HuH-7.5 (cell line): ENCODE measurements around the gene MPPED1.

Experiments used
- DNase-seq: peaks from one replicate; pipeline ENCODE4 v3.0.0; 2011; ENCODE audit warnings: low spot score

MPPED1 gene

DNA sequence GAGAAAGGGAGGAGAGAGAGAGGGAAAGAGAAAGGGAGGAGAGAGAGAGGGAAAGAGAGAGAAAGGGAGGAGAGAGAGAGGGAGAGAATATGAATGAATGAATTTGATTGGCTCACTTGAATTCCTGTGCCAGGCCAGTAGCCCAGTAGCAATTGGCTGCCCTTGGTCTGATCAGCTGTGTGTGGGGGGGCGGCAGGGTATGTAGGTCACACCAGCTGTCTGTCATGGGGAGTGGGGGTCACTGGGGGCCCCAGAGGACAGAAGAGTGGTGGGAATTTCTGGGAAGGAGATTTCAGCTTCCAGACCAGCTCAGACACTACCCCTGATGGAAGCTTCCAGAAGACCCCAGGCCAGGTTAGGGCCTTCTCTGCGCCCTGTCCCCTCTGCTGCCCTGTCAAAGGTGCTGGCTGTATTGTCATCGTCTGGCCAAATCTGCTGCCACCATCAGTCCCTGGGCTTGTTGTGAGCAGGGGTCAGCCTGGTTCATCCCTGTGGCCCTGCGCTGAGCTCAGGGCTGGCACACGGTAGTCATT lies 21.1 kb downstream of the MPPED1 start:
- DNase-seq, result no peak

DNA sequence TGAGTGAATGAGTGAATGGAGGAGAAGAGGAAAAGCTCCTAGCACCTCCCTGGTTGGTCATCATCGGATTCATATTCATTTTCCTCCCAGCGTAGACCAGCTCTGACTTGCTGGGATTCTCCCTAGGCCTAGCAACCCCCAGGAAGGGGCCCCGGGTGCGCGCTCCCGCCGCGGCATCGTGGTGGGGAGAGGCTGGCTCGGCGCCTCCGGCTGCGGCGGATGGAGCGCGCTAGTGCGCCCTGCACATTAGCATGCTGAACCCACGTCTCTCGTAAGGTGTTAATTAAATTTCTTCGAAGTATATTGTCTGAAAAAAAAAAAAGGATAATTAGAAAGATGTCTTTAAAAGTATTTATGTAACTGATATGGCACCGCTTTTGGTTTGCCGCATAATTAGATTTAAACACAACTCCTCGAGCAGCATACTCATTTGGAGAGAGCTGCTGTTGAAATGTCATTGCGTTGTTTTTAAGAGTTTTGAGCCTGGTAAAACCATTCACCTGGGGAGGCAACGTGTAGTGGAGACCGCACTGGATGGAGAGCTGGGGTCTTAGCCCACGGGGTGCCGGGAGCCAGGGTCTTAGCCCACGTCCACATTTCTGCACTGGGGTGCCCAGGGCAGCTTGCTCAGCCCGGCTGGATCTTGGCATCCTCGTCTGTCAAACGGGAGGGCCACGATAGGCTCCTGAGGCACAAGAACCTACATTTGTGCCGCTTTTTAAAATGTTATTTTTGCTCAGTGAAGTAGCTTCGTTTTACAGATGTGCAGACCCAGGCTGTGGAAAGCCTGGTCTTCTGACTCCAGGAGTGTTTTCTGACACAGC lies 21.8 kb downstream of the MPPED1 start:
- no peak for DNase-seq

DNA sequence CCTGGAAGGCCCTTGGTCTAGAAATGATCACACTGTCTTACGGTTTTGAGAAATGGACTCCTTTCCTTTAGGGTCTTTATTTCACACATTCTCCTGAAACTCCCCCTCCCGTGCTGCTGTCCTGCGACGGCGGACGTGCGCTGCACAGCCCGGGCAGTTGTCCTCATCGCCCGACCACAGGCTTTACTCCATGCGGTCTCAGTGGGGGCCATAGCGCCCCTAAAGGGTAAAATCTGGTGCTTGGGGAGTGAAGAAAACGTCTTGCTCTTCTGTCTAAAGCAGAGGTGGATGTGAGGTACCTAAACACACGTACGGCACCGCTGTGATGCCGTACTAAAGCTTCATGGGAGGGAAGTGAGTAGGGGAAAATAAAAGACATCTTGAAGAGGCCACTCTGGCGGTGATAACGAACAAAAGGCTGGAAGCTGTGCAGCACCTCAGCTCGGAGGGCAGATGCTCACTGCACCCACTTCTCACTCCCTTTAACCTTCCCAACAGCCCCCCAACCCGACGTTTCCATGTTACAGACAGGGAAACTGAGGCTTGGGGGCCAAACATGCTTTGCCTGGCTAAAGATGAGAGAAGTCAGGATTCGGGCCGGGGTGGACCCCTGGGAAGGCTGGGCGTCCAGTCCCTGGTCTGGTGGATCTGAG lies 22.6 kb downstream of the MPPED1 start:
- no peak for DNase-seq

DNA sequence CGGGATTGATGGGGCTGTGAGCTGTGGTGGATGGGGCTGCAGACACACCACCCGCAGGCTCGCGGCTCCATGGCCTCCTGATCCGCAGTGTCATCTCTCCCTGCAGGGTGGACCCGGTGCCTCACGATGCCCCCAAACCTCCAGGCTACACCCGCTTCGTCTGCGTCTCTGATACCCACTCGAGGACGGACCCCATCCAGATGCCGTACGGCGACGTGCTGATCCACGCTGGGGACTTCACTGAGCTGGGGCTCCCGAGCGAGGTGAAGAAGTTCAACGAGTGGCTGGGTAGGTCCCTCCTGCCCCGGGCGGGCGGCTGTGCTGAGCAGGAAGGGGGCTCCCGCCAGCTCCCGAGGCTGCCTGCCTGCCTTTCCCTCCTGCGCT lies 23.1 kb downstream of the MPPED1 start:
- no peak for DNase-seq

DNA sequence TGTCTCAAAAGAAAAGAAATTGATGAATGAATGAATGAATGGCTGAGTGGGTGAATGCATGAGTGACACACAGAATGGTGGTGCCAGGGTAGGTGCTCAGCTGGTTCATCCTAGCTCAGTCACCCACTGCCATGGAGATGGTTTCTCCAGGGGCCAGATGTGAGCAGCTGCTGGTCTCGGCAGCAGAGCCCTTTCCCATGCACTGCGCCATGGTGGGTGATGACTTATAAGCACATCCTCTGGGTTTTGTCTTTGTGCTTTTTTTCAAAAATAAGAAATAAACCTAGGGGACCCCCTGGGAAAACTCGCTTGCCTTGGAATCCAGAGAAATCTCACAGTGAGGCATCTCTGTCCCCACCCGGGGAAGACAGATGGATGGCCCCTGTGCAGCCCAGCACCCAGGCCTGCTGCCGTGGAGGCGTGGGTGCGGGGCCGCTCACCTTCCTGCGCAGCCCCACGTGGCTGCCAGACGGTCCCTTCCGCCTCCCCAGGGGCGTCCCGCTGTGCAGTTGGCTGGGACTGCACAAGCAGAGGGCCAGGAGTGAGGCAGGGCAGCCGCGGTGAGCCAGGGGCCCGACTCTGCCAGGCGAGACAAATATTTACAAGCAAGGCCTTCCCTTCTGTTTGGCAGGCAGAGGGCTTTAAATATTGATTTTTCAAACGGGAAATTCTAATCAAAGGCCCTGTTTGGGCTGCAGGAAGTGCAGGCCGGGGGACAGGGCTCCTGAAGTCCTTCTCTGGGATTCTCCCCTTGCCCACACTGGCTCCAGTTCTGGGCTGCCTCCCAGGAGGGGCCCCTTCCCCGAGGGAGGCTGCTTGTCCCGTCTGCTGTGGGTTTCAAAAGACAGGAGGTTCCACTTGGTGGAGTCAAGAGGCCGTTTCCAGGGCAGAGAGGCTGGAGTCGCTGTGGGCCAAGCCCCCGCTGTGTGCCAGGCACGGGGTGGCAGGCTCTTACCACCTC lies 24.3 kb downstream of the MPPED1 start:
- no peak for DNase-seq

DNA sequence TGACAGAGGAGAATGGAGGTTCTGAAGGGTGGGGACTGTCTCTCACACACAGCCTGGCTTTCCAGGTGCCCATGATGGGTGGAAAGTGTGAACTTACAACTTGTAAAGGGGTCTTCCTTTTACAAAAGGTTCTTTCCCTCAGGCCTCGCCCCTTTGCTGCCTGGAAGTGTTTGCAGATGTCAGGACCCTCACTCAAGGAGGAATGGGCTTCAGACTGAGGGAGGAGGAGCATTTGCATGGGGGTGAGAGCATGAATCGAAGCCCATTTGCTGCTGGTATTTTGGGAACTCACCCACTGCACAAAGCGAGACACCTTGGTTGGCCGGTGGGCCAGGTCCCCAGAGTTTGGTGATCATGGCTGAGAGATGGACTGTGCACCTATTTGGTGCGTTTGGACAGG lies 25.1 kb downstream of the MPPED1 start:
- no peak for DNase-seq

DNA sequence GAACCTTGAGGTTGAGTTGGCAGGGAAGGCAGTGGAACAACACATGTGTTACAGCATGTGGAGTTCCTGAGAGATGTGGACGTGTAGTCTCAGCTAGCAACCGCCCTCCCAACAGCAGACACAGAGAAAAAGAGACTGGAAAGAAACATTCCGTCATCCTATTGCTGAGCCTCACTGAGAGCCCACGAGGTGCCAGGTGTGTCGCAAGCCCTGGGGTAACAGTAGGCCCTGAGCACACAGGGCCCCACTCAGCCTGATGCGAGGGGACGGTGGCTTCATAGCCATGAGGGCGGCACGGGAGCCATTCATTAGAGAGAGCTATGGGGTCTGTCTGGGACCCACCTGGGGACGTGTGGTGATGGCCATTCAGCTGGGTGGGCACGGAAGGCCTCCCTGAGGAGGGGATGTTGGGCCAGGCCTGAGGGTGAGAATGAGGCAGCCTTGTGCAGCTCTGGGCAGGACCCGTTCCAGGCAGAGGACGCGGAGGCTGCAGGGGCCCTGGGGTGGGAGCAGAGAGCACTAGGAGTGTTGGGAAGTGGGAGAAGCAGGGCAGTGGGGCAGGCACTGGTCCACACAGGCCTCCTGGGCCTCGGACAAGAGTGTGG lies 26.2 kb downstream of the MPPED1 start:
- DNase-seq, result no peak

DNA sequence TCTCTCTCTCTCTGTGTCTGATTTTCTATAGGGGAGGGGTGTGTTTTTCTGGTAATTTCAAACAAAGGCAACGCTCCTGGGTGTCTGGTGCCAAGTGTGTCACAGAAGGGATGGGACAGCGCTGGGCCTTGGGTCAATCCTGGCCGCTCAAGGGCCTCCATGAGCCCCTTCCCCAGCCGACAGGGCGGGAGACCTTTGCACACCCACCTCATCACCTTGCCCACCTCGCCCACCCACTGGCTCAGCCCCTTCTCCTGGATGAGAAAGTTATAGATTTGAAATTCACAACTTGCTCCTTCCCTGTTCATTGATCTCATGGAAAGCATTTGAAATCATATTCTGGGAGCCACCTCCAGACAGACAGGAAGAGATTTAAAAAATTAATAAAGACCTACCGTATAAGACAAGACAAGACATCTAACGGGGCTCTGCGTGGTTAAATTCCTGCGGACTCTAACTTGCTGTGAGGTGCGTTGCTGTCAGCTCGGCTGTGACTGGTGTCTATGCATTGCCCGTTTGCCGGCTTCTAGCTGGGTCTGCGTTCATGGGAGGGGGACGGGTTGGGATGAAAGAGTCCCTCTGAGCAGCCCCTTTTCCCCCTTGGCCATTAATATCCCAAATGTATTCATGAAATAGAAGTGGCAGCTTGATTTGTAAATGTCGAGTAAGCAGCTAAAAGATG lies 27.0 kb downstream of the MPPED1 start:
- DNase-seq, result no peak

DNA sequence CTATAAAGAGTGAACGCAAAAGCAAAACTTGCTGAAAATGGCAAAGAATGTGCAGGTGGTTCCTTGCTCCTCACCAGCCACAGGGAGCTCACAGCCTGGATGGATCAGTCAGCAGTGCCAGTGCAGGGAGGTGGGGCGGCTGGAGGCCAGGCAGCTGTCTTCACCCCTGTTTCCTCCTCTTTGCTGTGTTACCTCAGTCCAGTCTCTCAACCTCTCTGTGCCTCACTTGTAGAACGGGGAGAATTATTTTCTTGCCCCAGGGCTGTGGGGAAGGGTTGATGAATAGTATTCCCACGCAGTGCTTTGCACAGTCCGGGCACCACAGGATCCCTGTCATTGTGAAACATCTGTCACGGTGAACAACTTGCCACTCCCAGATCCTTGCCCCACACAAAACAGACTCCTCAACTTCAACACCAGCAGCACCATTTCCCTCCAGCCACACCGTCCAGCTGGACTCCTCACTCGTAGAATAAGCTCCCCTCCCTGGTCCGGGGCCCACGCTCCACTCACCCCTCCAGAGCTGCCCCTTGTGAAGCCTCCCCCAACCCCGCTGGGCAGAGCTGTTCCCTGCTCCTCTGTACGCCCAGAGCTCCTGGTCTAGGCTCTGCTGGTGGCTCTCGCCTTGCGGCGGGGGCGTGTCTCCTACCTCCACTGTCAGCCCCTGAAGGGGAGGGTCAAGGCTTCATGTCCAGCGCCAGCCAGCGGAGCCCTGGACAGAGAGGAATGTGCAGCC lies 27.7 kb downstream of the MPPED1 start:
- no peak for DNase-seq

DNA sequence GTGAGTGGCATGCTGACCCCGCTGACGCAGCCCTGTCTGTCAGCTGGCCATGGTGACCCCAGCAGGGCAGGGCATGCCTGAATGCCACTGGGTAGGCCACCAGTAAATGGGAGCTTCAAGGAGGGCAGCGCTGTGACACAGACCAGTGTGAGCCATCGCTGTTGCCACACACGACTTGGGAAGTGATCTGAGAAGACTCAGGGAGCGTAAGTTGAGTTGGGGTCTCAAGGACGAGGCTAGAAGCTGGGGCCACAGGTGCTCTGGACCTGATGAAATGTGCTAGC lies 28.2 kb downstream of the MPPED1 start:
- DNase-seq, result no peak

DNA sequence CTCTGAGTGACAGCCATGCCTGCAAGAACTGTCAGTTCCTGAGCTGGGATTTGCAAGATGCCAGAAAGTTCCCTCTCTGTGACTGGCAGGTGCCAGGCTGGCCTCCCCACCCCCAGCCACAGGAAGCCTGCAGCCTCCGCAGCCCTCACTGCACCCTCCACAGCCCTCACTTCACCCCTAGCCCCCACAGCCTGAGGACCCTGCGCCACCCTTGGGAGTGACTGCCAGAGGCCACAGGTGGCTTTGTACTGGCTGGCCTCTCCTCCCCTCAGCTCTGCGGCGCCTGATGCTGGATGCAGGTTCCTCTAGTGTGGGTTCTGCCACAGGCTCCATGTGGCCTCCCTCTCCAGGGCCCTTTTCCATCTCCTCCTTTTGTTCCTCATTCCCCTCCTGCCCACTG lies 28.7 kb downstream of the MPPED1 start:
- no peak for DNase-seq

DNA sequence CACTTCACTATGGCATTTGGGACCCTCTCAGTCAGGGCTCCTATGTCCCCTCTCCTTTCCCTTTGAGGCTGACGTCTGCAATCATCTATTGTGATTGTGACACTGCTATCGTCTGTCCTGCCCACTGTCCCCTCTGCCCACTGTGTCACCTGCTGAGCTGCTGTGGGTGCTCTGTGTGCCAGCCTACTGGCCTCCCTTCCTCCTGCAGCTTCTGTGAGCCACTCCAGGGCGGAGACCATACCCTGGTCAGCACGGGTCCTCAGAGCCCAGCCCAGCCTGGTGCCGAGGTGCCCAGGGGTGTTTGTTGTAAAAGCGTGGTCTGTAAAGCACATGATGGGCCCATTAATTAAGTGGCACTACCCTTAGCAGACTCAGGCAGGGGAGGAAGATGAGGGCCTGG lies 29.4 kb downstream of the MPPED1 start:
- DNase-seq, result no peak

DNA sequence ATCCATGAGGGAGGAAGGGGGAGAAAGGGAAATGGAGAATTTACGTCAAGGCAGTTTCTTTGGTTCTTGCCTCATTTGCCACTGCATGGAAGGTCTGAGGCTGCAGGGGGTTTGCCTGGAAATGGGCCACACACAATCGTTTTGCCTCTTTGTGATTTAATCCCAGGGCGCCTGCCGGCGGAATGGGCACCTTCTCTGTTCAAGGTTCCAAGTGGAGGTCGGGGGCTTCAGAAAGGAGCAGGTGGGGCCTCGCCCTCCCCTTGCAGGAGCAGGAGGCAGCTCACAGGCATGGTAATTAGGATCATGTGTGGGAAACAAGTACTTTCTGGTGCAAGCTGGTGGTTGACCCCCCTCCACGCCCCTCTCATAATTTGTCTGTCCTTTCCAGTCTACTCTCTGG lies 29.9 kb downstream of the MPPED1 start:
- no peak for DNase-seq

DNA sequence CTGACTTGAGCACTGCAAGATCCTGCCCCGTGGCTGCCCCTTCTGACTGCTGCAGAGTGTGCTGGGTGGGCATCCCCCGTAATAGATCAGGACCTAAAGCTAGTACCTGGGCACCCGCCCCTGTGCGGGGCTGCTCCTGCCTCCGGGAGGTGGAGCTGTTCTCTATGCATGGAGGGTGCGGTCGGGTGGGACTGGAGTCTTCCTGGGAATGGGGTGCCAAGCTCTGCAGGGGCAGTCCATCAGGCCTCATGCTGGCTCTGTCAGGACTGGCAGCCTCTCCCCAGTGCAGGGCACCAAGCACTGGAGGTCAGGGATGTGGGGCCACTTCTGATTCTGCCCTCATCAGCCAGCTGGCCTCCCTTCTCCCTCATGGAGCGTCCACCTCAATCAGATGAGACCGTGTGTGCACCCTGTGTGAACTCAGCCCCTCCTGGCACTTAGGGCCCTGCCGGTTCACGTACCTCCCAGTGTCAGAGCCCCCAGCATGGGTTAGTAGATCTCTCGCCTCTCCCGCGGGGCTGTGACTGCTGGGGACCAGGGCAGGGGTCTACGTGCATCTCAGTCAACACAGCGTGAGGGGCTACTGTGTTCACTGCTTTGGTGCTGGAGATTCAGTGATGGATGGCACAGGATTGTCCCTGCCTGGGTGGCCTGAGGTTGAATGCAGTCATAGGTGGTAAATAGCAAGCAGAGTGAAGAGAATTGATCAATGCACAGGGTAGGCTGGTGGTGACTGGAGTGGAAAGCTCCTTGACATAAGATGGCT lies 30.8 kb downstream of the MPPED1 start:
- DNase-seq, result no peak

DNA sequence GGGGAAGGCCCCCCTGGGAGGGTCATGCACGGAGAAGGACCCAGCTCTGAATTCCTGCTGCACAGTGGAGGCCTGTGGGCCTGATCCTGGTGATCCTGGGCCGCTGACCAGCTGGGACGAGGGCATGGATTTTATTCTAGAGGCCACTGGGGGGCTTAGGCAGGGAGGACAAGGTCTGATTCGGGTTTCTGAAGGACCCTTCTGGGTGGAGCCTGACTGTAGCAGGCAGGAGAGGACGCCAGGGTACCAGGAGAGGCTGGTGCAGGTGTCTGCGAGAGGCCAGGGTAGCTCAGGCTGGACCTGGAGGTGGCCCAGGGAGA lies 31.3 kb downstream of the MPPED1 start:
- DNase-seq, result no peak

DNA sequence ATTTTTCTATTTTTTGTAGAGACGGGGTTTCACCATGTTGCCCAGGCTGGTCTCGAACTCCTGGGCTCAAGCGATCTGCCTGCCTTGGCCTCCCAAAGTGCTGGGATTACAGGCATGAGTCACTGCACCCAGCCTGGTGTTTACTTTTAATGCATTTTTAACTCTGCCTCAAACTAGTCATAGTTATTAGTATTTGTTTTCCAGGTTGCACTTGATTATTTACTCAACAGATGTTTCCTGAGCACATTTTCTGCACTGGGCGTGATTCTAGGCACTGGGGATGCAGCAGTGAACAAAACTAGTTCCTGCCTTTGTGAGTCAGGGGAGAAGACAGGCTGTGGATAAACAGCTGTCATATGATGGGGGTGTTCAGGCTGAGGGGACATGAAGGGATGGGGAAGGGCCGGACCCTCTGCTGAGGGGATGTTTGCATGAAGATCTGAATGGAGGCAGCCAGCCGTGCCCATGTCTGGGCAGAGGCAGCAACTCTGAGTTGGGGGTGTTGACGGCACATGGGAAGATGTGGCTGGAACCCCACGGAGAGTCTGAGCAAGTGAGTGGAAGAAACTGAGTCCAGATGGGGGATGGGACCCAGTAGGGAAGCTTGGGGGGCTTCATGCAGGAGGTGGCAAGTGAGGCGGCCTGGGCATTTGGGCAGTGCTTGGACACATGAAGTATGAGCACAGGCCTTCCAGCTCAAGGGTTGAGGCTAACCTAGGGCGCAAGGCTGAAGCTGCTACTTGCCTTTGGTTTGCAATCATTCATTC lies 34.4 kb downstream of the MPPED1 start:
- DNase-seq, result no peak

DNA sequence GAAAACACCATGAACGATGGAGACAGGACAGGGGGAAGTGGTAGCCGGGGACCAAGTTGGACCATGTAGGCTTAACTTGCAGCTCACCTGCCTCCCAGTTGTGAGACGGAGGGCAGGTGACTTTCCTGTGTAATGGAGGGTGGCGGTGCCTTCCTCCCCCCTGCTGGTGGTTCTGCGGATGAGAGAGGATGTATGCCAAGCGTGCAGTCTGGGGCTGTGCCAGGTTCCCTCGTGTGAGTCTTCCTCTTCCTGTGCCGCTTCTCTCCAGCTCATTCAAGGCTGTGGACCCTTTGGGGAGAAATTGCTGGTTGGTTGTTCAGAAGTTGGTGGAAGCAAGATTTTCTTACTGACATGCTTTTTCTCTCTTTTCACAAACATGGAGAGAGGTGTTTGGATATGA lies 35.1 kb downstream of the MPPED1 start:
- no peak for DNase-seq

DNA sequence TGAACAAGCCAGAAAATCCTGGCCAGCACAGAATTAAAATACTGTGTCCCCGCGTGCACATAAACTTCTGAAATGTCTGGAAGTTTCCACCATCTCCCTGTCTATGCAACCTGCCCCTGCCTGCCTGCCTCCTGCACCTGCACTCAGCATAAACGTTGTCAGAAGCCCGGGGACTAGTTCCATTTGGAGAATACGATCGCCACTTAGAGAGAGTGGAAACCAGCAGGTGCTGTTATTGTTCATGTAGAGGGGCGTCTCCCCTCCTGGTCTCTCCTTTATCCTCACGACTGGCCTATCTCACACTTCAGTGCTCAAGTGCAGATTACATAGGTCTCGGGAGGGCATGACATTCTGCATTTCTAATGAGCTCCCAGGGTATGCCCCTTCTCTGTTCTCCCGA lies 35.6 kb downstream of the MPPED1 start:
- no peak for DNase-seq

DNA sequence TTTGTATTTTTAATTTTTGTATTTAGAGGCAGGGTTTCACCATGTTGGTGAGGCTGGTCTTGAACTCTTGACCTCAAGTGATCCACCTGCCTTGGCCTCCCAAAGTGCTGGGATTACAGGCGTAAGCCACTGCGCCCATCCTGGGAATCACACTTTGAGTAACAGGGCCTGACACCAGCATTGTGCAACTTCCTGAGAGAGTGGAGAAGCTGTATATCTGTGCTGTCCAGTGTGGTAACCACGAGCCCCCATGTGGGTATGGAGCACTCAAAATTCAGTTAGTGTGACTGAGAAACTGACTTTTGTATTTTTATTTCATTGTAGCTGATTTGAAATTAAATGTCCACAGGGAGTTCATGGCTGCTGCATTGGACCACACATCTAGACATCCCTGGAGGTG lies 36.2 kb downstream of the MPPED1 start:
- DNase-seq, result no peak
